H1 (cell line): ENCODE measurements around the gene TBX6. TPM values are rescaled to one million over a fixed set of nuclear protein-coding genes. Genes with fewer than 3 reads are reported as not detected.

Experiments used
- RXRA ChIP-seq: IDR thresholded peaks from 2 replicates; pipeline ENCODE4 v1.6.1; 2011; ENCODE audit warnings: low read depth, mild to moderate bottlenecking, low read length, moderate library complexity; ENCODE audit not compliant: insufficient read depth
- SUZ12 ChIP-seq: fragments of 200-600 bp; sonication (generic); IDR thresholded peaks from 2 replicates; pipeline ENCODE4 v1.6.1; 2012; ENCODE audit warnings: mild to moderate bottlenecking, inconsistent platforms, low read length, moderate library complexity, mixed read lengths
- polyA plus RNA-seq, 7 experiments: library from polyadenylated mRNA; depleted of rRNA in 3 of 7; stranded (reverse) in 5 of 7; unstranded in 2 of 7; fragments of >200 nt in 5 of 7; fragments of 200-250 nt in 2 of 7; gene quantifications; 1 replicate in 5 of 7; 2 replicates in 1 of 7; 4 replicates in 1 of 7; pipeline versions ENCODE4 v1.2.1 to v1.2.3, GENCODE V29; 2011 to 2013; ENCODE audit warnings: missing spikeins in 2 of 7, mixed read lengths in 2 of 7
- total RNA-seq: library from RNA; stranded (reverse); fragmentation: NEBNext Ultra II Directional; extraction: Animal tissue kit (Norgen Biotek cat#: 25700); gene quantifications from 2 replicates; pipeline ENCODE4 v1.2.1, GENCODE V29; 2021

Gene TBX6
- total and polyA plus RNA-seq, 2 of the 8 experiments (the other 6 are each of a cell fraction or from before 2014, with no cell fraction given): 2.2 to 2.8 TPM

- TF ChIP-seq SUZ12: no peak
- TF ChIP-seq RXRA: no peak
Observed at GRCh38 chr16:30124985-30125379, 33.3 kb upstream of the TBX6 start (continued).
